Smooth muscle cell (in vitro differentiated cells): Measurements from ENCODE around the gene DCLK1. TPM values are rescaled to one million over a fixed set of nuclear protein-coding genes. Genes with fewer than 3 reads are reported as not detected.

Experiments
- DNase-seq: peaks from one replicate; lab custom pipeline; 2025; ENCODE audit not compliant: unreplicated experiment; lab: John Stamatoyannopoulos, UW
- H2AFZ ChIP-seq: fragments of 200-600 bp; sonication (generic); 2 replicates; pipeline ENCODE4 v1.6.0; 2016; ENCODE audit warnings: antibody characterized with exemption, low read depth, mild to moderate bottlenecking
- H3F3A ChIP-seq: fragments of 200-600 bp; sonication (generic); 2 replicates; pipeline ENCODE4 v1.6.0; 2017; ENCODE audit warnings: antibody characterized with exemption, low read depth
- H3K27ac ChIP-seq: fragments of 200-600 bp; sonication (generic); 2 replicates; pipeline ENCODE4 v1.5.1; 2016; ENCODE audit warnings: low read depth, mild to moderate bottlenecking
- H3K27me3 ChIP-seq: fragments of 200-600 bp; sonication (generic); 2 replicates; pipeline ENCODE4 v1.6.1; 2016; ENCODE audit warnings: low read depth, mild to moderate bottlenecking
- H3K36me3 ChIP-seq: fragments of 200-600 bp; sonication (generic); 2 replicates; pipeline ENCODE4 v1.5.1; 2016; ENCODE audit warnings: low read depth
- H3K4me1 ChIP-seq: fragments of 200-600 bp; sonication (generic); 2 replicates; pipeline ENCODE4 v1.5.1; 2016; ENCODE audit warnings: low read depth
- H3K4me2 ChIP-seq: fragments of 200-600 bp; sonication (generic); 2 replicates; pipeline ENCODE4 v1.6.0; 2016; ENCODE audit warnings: mild to moderate bottlenecking
- H3K4me3 ChIP-seq: fragments of 200-600 bp; sonication (generic); 2 replicates; pipeline ENCODE4 v1.5.1; 2016; ENCODE audit warnings: mild to moderate bottlenecking
- H3K79me2 ChIP-seq: fragments of 200-600 bp; sonication (generic); 2 replicates; pipeline ENCODE4 v1.6.0; 2016; ENCODE audit warnings: low read depth, mild to moderate bottlenecking
- H3K9ac ChIP-seq: fragments of 200-600 bp; sonication (generic); 2 replicates; pipeline ENCODE4 v1.6.0; 2016; ENCODE audit warnings: low read depth
- H3K9me3 ChIP-seq: fragments of 200-600 bp; sonication (generic); replicated peaks from 2 replicates; pipeline ENCODE4 v1.5.1; 2016; ENCODE audit warnings: low read depth
- H4K20me1 ChIP-seq: fragments of 200-600 bp; sonication (generic); 2 replicates; pipeline ENCODE4 v1.6.0; 2016; ENCODE audit warnings: low read depth
- WGBS: methylation state at CpG from one replicate; pipeline ENCODE4 v1.1.7; 2016; ENCODE audit warnings: low lambda C conversion rate; 5-methylcytosine and 5-hydroxymethylcytosine counted together
- polyA plus RNA-seq: library from polyadenylated mRNA; unstranded; fragments of >200 nt; fragmentation: Nextera tagmentation; extraction: Ambion mirVana; gene quantifications from 2 replicates; pipeline ENCODE4 v1.2.1, GENCODE V29; 2016
- total RNA-seq: library from RNA; depleted of rRNA; stranded (reverse); fragments of >200 nt; gene quantifications from 2 replicates; pipeline ENCODE4 v1.2.3, GENCODE V29; 2014
- TF ChIP-seq, protein P1 (sequence below): fragments of 200-600 bp; sonication (generic); IDR thresholded peaks from 2 replicates; pipeline ENCODE4 v1.5.1; 2017; ENCODE audit warnings: borderline replicate concordance, mild to moderate bottlenecking, antibody characterized with exemption; ENCODE audit not compliant: insufficient read depth, poor library complexity, severe bottlenecking

DCLK1 gene
- total and polyA plus RNA-seq, 2 experiments from 2014 or later, result 0.72 TPM; not detected in 1

DNA sequence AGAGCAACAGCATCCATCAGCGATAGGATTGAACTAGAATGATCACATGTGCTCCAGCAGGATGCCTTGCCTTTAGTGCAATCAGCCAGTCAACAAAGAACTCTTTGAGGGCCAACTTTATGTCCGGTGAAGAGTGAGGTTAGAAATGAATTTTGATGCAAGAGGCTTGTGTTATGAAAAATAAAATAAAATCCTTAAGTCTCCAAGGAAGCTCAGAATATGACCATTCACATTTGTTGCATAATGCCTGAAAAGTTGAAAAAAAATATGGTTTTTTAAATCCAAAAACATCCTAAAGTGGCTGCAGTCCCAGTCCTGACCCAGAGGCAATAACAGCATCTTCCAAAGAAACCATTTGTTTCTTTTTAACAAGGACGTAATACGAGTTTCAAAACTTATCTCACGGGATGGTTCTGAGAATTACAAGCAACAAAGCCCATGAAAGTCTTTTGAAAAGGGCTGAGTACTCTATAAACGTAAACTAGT, 61.3 kb downstream of the DCLK1 start:
- TF ChIP-seq, protein P1, sequence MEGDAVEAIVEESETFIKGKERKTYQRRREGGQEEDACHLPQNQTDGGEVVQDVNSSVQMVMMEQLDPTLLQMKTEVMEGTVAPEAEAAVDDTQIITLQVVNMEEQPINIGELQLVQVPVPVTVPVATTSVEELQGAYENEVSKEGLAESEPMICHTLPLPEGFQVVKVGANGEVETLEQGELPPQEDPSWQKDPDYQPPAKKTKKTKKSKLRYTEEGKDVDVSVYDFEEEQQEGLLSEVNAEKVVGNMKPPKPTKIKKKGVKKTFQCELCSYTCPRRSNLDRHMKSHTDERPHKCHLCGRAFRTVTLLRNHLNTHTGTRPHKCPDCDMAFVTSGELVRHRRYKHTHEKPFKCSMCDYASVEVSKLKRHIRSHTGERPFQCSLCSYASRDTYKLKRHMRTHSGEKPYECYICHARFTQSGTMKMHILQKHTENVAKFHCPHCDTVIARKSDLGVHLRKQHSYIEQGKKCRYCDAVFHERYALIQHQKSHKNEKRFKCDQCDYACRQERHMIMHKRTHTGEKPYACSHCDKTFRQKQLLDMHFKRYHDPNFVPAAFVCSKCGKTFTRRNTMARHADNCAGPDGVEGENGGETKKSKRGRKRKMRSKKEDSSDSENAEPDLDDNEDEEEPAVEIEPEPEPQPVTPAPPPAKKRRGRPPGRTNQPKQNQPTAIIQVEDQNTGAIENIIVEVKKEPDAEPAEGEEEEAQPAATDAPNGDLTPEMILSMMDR, result no peak
- Histone ChIP-seq H3K9me3 (no peaks in the 10 kb centered on the region), H3K36me3 (no peaks in the 10 kb centered on the region), H3K9ac (no peak overlapping the region), H3K79me2 (no peaks in the 10 kb centered on the region), H3F3A (no peaks in the 10 kb centered on the region), H3K27ac (no peak overlapping the region), H4K20me1 (no peaks in the 10 kb centered on the region), H3K4me1 (no peaks in the 10 kb centered on the region), H3K4me2 (no peak overlapping the region), H3K27me3 (no peaks in the 10 kb centered on the region), H2AFZ (no peak overlapping the region), H3K4me3 (no peak overlapping the region)
- WGBS, result 81% methylated on average over 6 of the region's 6 CpGs
- no peak for DNase-seq

DNA sequence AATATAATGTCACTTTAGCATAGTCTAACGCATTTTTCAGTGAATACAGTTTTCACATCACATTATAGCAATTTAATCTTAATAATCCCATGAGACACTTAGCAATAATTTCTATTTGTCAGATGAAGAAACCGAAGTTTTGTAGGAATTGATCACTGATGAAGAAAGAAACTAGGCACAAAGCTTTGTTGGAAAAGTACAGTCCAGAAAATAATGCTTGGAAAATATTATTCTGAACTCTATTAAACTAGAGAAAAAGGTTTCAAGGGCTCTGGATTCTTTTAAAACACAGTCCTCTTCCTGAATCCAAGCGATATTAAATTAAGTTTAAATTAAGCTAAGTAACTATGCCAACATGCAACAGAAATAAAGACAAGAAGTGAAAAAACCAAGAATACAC, 62.2 kb downstream of the DCLK1 start:
- H3K9me3 ChIP-seq, result no peaks in the 10 kb centered on the region
- H3K27me3 ChIP-seq, result no peaks in the 10 kb centered on the region
- H3K4me1 ChIP-seq, result no peaks in the 10 kb centered on the region
- H3K9ac ChIP-seq, result no peak overlapping the region
- H3F3A ChIP-seq, result no peaks in the 10 kb centered on the region
- H3K79me2 ChIP-seq, result no peaks in the 10 kb centered on the region
- no peak overlapping the region for H3K4me2 ChIP-seq
- WGBS, result 81% methylated on average over 3 of the region's 3 CpGs
- no peak for DNase-seq
- H3K27ac ChIP-seq, result no peak overlapping the region
- no peak overlapping the region for H2AFZ ChIP-seq
- H4K20me1 ChIP-seq, result no peaks in the 10 kb centered on the region
- H3K36me3 ChIP-seq, result no peaks in the 10 kb centered on the region
- no peak overlapping the region for H3K4me3 ChIP-seq
- TF ChIP-seq, protein P1, result no peak

DNA sequence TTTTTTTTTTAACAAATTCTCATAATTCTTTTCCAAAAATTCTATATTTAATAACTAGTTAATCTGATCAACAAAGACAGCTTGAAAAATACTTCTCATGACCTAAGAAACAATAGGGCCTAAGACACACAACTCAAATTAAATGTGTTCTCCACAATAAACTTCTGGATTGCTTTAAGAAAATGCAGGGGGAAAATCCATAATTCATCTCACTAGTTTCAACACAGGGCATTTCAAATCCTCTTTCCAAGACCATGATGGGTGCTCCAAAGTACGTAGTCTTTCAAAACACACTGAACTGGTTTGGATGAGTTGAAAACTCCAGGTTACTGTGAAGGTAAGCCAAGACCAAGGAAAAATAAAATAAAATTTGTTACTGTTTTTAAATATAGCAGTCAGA, 62.6 kb downstream of the DCLK1 start:
- H3K27ac ChIP-seq, result no peak overlapping the region
- no peaks in the 10 kb centered on the region for H3K36me3 ChIP-seq
- H3K4me2 ChIP-seq, result no peak overlapping the region
- 90% methylated on average over 1 of the region's 1 CpG for WGBS
- H3K4me3 ChIP-seq, result no peak overlapping the region
- H3K4me1 ChIP-seq, result no peaks in the 10 kb centered on the region
- no peaks in the 10 kb centered on the region for H3F3A ChIP-seq
- H4K20me1 ChIP-seq, result no peaks in the 10 kb centered on the region
- no peak overlapping the region for H2AFZ ChIP-seq
- H3K79me2 ChIP-seq, result no peaks in the 10 kb centered on the region
- H3K9ac ChIP-seq, result no peak overlapping the region
- TF ChIP-seq, protein P1, result no peak
- H3K9me3 ChIP-seq, result no peaks in the 10 kb centered on the region
- no peaks in the 10 kb centered on the region for H3K27me3 ChIP-seq
- no peak for DNase-seq

DNA sequence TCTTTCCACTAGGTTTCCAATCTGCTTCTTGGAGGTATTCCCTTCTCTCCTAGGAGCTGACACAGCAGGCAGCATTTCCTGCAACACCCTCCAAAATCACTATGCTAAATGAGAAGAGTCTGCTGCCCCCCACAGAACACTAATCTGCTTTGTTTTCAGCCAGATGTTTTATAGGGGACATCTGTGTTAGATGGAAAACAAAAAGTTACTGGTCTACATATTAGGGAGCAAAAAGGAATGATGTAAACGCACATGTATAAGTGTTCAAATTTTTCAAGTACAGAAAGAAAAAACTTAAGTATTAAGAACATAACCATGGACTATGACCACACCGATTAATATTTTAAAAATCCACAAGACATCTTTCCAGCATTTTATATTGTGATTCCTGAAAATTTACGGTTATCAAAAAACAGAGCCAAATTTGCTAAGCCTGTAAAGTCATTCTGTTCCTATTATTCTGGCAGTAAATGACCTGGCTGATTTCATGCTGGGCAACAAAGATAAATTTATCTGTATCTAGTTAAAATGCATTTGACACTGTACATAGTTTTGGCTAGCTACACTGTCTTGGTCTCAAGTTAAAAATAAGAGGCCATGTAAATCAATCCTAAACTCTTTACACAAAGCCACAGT, 63.3 kb downstream of the DCLK1 start:
- H3K79me2 ChIP-seq, result no peaks in the 10 kb centered on the region
- H3K36me3 ChIP-seq, result no peaks in the 10 kb centered on the region
- H3K27me3 ChIP-seq, result no peaks in the 10 kb centered on the region
- 65% methylated on average over 3 of the region's 3 CpGs for WGBS
- no peak for DNase-seq
- no peak overlapping the region for H3K9ac ChIP-seq
- no peak overlapping the region for H3K4me3 ChIP-seq
- H3K9me3 ChIP-seq, result no peaks in the 10 kb centered on the region
- H4K20me1 ChIP-seq, result no peaks in the 10 kb centered on the region
- no peaks in the 10 kb centered on the region for H3F3A ChIP-seq
- H3K27ac ChIP-seq, result no peak overlapping the region
- H3K4me1 ChIP-seq, result no peaks in the 10 kb centered on the region
- H3K4me2 ChIP-seq, result no peak overlapping the region
- H2AFZ ChIP-seq, result no peak overlapping the region
- TF ChIP-seq, protein P1, result no peak
